H1 (cell line): Measurements from ENCODE around the gene DCDC2. TPM values are rescaled to one million over a fixed set of nuclear protein-coding genes. Genes with fewer than 3 reads are reported as not detected.

Source experiments
- CTCF ChIA-PET: fragments of 300-600 bp; sonication (Branson Sonifier 250); formaldehyde crosslinking; loops from one replicate; lab custom pipeline; 2021; ENCODE audit not compliant: partially characterized antibody; lab: Charles Lee
- POLR2A ChIA-PET: fragments of 300-600 bp; sonication (Branson Sonifier 250); formaldehyde crosslinking; loops from one replicate; lab custom pipeline; 2021; ENCODE audit warnings: inconsistent platforms; ENCODE audit not compliant: partially characterized antibody; lab: Charles Lee
- DNase-seq, 2 experiments: peaks; one replicate each; pipeline versions ENCODE4 v3.0.0 to v3.0.0-alpha.2; 2010 to 2022; ENCODE audit warnings: low spot score in 2 of 2, low read depth in 1 of 2, mixed read lengths in 1 of 2
- FAIRE-seq: peaks from 2 replicates; lab custom pipeline; 2011; peaks lifted over from hg19 to GRCh38; lab: Jason Lieb, UNC
- H2AFZ ChIP-seq: 2 replicates; pipeline ENCODE4 v1.8.1; 2012; ENCODE audit warnings: low read length, inconsistent platforms
- H2AK5ac ChIP-seq: 2 replicates; pipeline ENCODE4 v1.6.1; 2013; ENCODE audit warnings: low read depth, low read length
- H2BK120ac ChIP-seq: replicated peaks from 2 replicates; pipeline ENCODE3; 2013; ENCODE audit warnings: low read depth, low read length, inconsistent platforms
- H2BK12ac ChIP-seq: 2 replicates; pipeline ENCODE4 v1.6.1; 2013; ENCODE audit warnings: low read depth, low read length
- H2BK15ac ChIP-seq: 2 replicates; pipeline ENCODE4 v1.6.1; 2013; ENCODE audit warnings: low read length
- H2BK20ac ChIP-seq: 2 replicates; pipeline ENCODE4 v1.6.1; 2013; ENCODE audit warnings: low read length
- H2BK5ac ChIP-seq: 2 replicates; pipeline ENCODE4 v1.6.1; 2013; ENCODE audit warnings: low read depth, low read length
- H3K14ac ChIP-seq: 2 replicates; pipeline ENCODE4 v1.6.1; 2013; ENCODE audit warnings: inconsistent platforms; ENCODE audit not compliant: insufficient read length
- H3K18ac ChIP-seq: 2 replicates; pipeline ENCODE4 v1.6.1; 2013; ENCODE audit warnings: low read length; ENCODE audit errors: extremely low read depth
- H3K23ac ChIP-seq: 2 replicates; pipeline ENCODE4 v1.6.1; 2013; ENCODE audit warnings: inconsistent platforms; ENCODE audit not compliant: insufficient read length
- H3K23me2 ChIP-seq: 2 replicates; pipeline ENCODE4 v1.6.1; 2013; ENCODE audit warnings: low read depth, low read length
- H3K27ac ChIP-seq: 2 replicates; pipeline ENCODE4 v1.6.1; 2011; ENCODE audit warnings: low read depth, low read length, inconsistent platforms
- H3K27me3 ChIP-seq, 4 experiments: replicated peaks in 1 of 4; 1 replicate in 1 of 4; 2 replicates in 3 of 4; pipeline versions ENCODE4 v1.6.1 to v1.8.1; 2011 to 2013; ENCODE audit warnings: low read length in 3 of 4, mild to moderate bottlenecking in 3 of 4, inconsistent platforms in 2 of 4, mixed read lengths in 2 of 4, moderate library complexity in 1 of 4; ENCODE audit not compliant: control insufficient read depth in 3 of 4, insufficient read depth in 3 of 4; ENCODE audit errors: extremely low read depth in 1 of 4
- H3K36me3 ChIP-seq, 4 experiments: 2 replicates each; pipeline versions ENCODE4 v1.6.1 to v1.8.1; 2011 to 2013; ENCODE audit warnings: mild to moderate bottlenecking in 4 of 4, low read length in 3 of 4, moderate library complexity in 2 of 4, control low read depth in 1 of 4, inconsistent platforms in 1 of 4; ENCODE audit not compliant: insufficient read depth in 4 of 4, control insufficient read depth in 2 of 4
- H3K4ac ChIP-seq: replicated peaks from 2 replicates; pipeline ENCODE3; 2013; ENCODE audit warnings: low read length, low read depth, mixed read lengths, inconsistent platforms; ENCODE audit not compliant: insufficient read length
- H3K4me1 ChIP-seq, 4 experiments: replicated peaks in 1 of 4; 1 replicate in 1 of 4; 2 replicates in 3 of 4; pipeline versions ENCODE4 v1.6.1 to v1.8.1; 2011 to 2013; ENCODE audit warnings: low read length in 3 of 4, inconsistent platforms in 2 of 4, mixed read lengths in 1 of 4; ENCODE audit not compliant: insufficient read depth in 4 of 4, control insufficient read depth in 3 of 4
- H3K4me2 ChIP-seq, 2 experiments: 2 replicates each; pipeline versions ENCODE4 v1.6.1 to v1.8.1; 2011 to 2013; ENCODE audit warnings: low read depth in 2 of 2, low read length in 2 of 2, control low read depth in 1 of 2, inconsistent platforms in 1 of 2, mild to moderate bottlenecking in 1 of 2; ENCODE audit not compliant: insufficient read depth in 1 of 2
- H3K4me3 ChIP-seq, 4 experiments: fragments of 200-600, 300-600 bp in 1 of 4; sonication (generic), shearing (Covaris generic), sonication (Bioruptor Twin) in 1 of 4; 2 replicates each; pipeline versions ENCODE4 v1.5.1 to v1.8.1; 2011 to 2016; ENCODE audit warnings: low read length in 4 of 4, low read depth in 3 of 4, control low read depth in 2 of 4, inconsistent platforms in 2 of 4, mild to moderate bottlenecking in 2 of 4, mixed read lengths in 1 of 4, moderate library complexity in 1 of 4; ENCODE audit not compliant: insufficient read depth in 2 of 4; ENCODE audit errors: extremely low read depth in 1 of 4
- H3K56ac ChIP-seq: replicated peaks from 2 replicates; pipeline ENCODE3; 2013; ENCODE audit warnings: low read depth, mild to moderate bottlenecking, mixed read lengths, low read length, inconsistent platforms; ENCODE audit not compliant: insufficient read length
- H3K79me1 ChIP-seq: 2 replicates; pipeline ENCODE4 v1.6.1; 2013; ENCODE audit warnings: low read depth, low read length, control low read depth
- H3K79me2 ChIP-seq, 2 experiments: 2 replicates each; pipeline versions ENCODE4 v1.6.1 to v1.8.1; 2012 to 2013; ENCODE audit warnings: low read length in 2 of 2, mild to moderate bottlenecking in 2 of 2, inconsistent platforms in 1 of 2; ENCODE audit not compliant: insufficient read depth in 2 of 2, control insufficient read depth in 1 of 2
- H3K9ac ChIP-seq, 4 experiments: replicated peaks in 1 of 4; 1 replicate in 1 of 4; 2 replicates in 3 of 4; pipeline versions ENCODE4 v1.6.1 to v1.8.1; 2011 to 2013; ENCODE audit warnings: low read depth in 3 of 4, low read length in 3 of 4, control low read depth in 2 of 4, mild to moderate bottlenecking in 2 of 4, moderate library complexity in 2 of 4, inconsistent platforms in 1 of 4; ENCODE audit errors: extremely low read depth in 1 of 4
- H3K9me3 ChIP-seq, 2 experiments: 2 replicates each; pipeline versions ENCODE4 v1.6.1 to v1.8.1; 2012 to 2013; ENCODE audit warnings: mild to moderate bottlenecking in 2 of 2, moderate library complexity in 2 of 2, control low read depth in 1 of 2, inconsistent platforms in 1 of 2, low read depth in 1 of 2, low read length in 1 of 2, mixed read lengths in 1 of 2; ENCODE audit not compliant: insufficient read depth in 2 of 2
- H4K20me1 ChIP-seq, 2 experiments: replicated peaks in 1 of 2; 2 replicates each; pipeline versions ENCODE3 to v1.8.1; 2011 to 2013; ENCODE audit warnings: inconsistent platforms in 2 of 2, low read length in 2 of 2, mild to moderate bottlenecking in 1 of 2; ENCODE audit not compliant: insufficient read depth in 2 of 2, control insufficient read depth in 1 of 2
- H4K5ac ChIP-seq: 2 replicates; pipeline ENCODE4 v1.6.1; 2013; ENCODE audit warnings: low read length, low read depth, mixed read lengths, inconsistent platforms; ENCODE audit not compliant: insufficient read length
- H4K8ac ChIP-seq: 2 replicates; pipeline ENCODE4 v1.8.0; 2013; ENCODE audit warnings: mild to moderate bottlenecking, moderate library complexity, low read length, inconsistent platforms; ENCODE audit not compliant: insufficient read depth; ENCODE audit errors: extremely low read depth
- H4K91ac ChIP-seq: replicated peaks from 2 replicates; pipeline ENCODE3; 2013; ENCODE audit warnings: low read length, mixed read lengths, inconsistent platforms; ENCODE audit not compliant: insufficient read length
- POLR2A ChIP-seq, 2 experiments: IDR thresholded peaks; 1 replicate in 1 of 2; 2 replicates in 1 of 2; pipeline ENCODE4 v1.6.1; 2011; ENCODE audit warnings: low read depth in 2 of 2, low read length in 2 of 2, mild to moderate bottlenecking in 2 of 2; ENCODE audit errors: control extremely low read depth in 1 of 2
- ZNF274 ChIP-seq: IDR thresholded peaks from 2 replicates; pipeline ENCODE4 v1.7.0; 2012; ENCODE audit warnings: low read length, borderline replicate concordance; ENCODE audit errors: extremely low read depth
- polyA plus RNA-seq, 7 experiments: library from polyadenylated mRNA; depleted of rRNA in 3 of 7; stranded (reverse) in 5 of 7; unstranded in 2 of 7; fragments of >200 nt in 5 of 7; fragments of 200-250 nt in 2 of 7; gene quantifications; 1 replicate in 5 of 7; 2 replicates in 1 of 7; 4 replicates in 1 of 7; pipeline versions ENCODE4 v1.2.1 to v1.2.3, GENCODE V29; 2011 to 2013; ENCODE audit warnings: missing spikeins in 2 of 7, mixed read lengths in 2 of 7
- total RNA-seq: library from RNA; stranded (reverse); fragmentation: NEBNext Ultra II Directional; extraction: Animal tissue kit (Norgen Biotek cat#: 25700); gene quantifications from 2 replicates; pipeline ENCODE4 v1.2.1, GENCODE V29; 2021

Gene DCDC2
- total and polyA plus RNA-seq, 2 of the 8 experiments (the other 6 are each of a cell fraction or from before 2014, with no cell fraction given), result 0.03 to 0.15 TPM

- Histone ChIP-seq H2BK12ac (no peak overlapping the region), H3K4me1 (no peaks in the 10 kb centered on the region), H3K9me3 (peaks cover 0 to 2% of the 10 kb centered on the region in 2 experiments; a peak in 1 of 4 replicates), H3K36me3 (no peaks in the 10 kb centered on the region), H4K8ac (no peak overlapping the region), H3K79me2 (no peaks in the 10 kb centered on the region), H3K79me1 (no peaks in the 10 kb centered on the region), H2BK5ac (no peak overlapping the region), H2AK5ac (no peak overlapping the region), H3K27ac (no peak overlapping the region), H3K23ac (no peak overlapping the region), H4K91ac (no peak overlapping the region), H3K27me3 (peaks cover 0 to 1% (median 0%) of the 10 kb centered on the region in 4 experiments; a peak in 1 of 7 replicates), H3K9ac (no peak overlapping the region), H3K18ac (no peak overlapping the region), H2BK20ac (no peak overlapping the region), H3K56ac (no peak overlapping the region), H4K20me1 (no peaks in the 10 kb centered on the region), H4K5ac (no peak overlapping the region), H2BK15ac (no peak overlapping the region), H3K4me3 (no peak overlapping the region), H3K23me2 (no peaks in the 10 kb centered on the region), H3K4me2 (no peak overlapping the region), H2BK120ac (no peak overlapping the region), H3K4ac (no peak overlapping the region), H2AFZ (no peak overlapping the region), H3K14ac (no peak overlapping the region)
- POLR2A ChIA-PET, result no interaction called here
- FAIRE-seq, result no peak
- DNase-seq, result no peak
- CTCF ChIA-PET, result no interaction called here
- TF ChIP-seq POLR2A (IDR thresholded peaks at IDR 0.05; ENCODE audit: control extremely low read depth in 1 of 2, low read depth in 2 of 2, low read length in 2 of 2) (no peak), ZNF274 (no peak)
These were observed 169.8 kb downstream of the DCDC2 start for GRCh38 chr6:24187965-24188577.
